Measurements from ENCODE around the gene ACSF3.

DNA sequence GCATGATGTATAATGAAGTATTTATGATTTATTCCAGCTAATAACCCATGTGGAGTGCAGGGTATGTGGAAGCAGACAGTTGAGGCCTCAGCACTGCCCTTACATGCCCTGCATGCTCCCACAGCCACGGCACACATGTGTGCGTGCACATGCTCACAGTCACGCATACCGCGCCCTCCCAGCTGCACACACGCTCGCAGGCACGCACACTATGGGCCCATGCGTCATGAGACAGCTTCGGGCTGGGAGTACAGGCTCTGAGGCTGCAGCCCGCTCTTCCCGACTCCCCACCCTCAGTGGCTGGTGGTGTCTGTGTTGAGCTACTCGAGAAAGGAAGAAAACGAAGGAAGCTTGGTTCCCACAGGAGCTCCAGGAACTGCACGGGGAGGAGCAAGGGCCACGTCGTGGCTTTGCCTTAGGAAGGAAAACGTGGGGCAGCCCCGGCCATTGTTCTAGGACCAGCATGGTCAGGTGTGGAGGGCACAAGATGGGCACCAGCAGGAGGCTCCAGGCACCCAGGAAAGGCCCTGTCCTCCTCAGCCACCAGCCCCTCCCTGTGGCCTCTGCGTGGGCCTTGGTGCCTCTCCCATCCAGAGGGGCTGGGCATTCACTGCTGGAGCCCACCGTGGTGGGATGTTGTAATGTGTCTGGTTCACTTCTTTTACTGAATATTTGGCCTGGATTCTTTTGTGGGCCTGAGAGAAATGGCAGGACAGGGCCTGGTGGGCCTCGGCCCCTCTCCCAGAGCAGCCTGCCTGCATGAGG lies 50.4 kb downstream of the ACSF3 start:
- TF ChIP-seq, protein P1, sequence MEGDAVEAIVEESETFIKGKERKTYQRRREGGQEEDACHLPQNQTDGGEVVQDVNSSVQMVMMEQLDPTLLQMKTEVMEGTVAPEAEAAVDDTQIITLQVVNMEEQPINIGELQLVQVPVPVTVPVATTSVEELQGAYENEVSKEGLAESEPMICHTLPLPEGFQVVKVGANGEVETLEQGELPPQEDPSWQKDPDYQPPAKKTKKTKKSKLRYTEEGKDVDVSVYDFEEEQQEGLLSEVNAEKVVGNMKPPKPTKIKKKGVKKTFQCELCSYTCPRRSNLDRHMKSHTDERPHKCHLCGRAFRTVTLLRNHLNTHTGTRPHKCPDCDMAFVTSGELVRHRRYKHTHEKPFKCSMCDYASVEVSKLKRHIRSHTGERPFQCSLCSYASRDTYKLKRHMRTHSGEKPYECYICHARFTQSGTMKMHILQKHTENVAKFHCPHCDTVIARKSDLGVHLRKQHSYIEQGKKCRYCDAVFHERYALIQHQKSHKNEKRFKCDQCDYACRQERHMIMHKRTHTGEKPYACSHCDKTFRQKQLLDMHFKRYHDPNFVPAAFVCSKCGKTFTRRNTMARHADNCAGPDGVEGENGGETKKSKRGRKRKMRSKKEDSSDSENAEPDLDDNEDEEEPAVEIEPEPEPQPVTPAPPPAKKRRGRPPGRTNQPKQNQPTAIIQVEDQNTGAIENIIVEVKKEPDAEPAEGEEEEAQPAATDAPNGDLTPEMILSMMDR (conservative IDR thresholded peaks at IDR 0.05; ENCODE audit: low read length): no peak
- TF ChIP-seq EZH2phosphoT487 (IDR thresholded peaks at IDR 0.05; ENCODE audit: borderline replicate concordance, low read depth, low read length): no peak
